ENCODE data around the gene SURF2. TPM values are rescaled to one million over a fixed set of nuclear protein-coding genes. Genes with fewer than 3 reads are reported as not detected.
"Not testable (repeated sequence)": the region's sequence is repeated elsewhere in the genome, so short reads cannot be mapped to it uniquely, and the experiment has no call there.

Gene SURF2
- total and polyA plus RNA-seq, 8 donors, result 11.8 to 23.0 (median 16.3) TPM

- DNase-seq (no peak), ATAC-seq (no peak)
- no peaks in the 10 kb centered on the region for H3K4me1 ChIP-seq
- H3K27me3 ChIP-seq, result peaks cover 0 to 30% of the 10 kb centered on the region in 2 donors
- no peak overlapping the region for H3K4me3 ChIP-seq
- TF ChIP-seq, protein P1, sequence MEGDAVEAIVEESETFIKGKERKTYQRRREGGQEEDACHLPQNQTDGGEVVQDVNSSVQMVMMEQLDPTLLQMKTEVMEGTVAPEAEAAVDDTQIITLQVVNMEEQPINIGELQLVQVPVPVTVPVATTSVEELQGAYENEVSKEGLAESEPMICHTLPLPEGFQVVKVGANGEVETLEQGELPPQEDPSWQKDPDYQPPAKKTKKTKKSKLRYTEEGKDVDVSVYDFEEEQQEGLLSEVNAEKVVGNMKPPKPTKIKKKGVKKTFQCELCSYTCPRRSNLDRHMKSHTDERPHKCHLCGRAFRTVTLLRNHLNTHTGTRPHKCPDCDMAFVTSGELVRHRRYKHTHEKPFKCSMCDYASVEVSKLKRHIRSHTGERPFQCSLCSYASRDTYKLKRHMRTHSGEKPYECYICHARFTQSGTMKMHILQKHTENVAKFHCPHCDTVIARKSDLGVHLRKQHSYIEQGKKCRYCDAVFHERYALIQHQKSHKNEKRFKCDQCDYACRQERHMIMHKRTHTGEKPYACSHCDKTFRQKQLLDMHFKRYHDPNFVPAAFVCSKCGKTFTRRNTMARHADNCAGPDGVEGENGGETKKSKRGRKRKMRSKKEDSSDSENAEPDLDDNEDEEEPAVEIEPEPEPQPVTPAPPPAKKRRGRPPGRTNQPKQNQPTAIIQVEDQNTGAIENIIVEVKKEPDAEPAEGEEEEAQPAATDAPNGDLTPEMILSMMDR (IDR thresholded peaks at IDR 0.05), result no peak
- H3K9me3 ChIP-seq, result no peaks in the 10 kb centered on the region
- H3K36me3 ChIP-seq, result no peaks in the 10 kb centered on the region
- no peak overlapping the region for H3K27ac ChIP-seq
- intact Hi-C loops (cut with DNase I), result no loop called here
Measured at GRCh38 chr9:133390713-133391112, 34.4 kb downstream of the SURF2 start.

DNA sequence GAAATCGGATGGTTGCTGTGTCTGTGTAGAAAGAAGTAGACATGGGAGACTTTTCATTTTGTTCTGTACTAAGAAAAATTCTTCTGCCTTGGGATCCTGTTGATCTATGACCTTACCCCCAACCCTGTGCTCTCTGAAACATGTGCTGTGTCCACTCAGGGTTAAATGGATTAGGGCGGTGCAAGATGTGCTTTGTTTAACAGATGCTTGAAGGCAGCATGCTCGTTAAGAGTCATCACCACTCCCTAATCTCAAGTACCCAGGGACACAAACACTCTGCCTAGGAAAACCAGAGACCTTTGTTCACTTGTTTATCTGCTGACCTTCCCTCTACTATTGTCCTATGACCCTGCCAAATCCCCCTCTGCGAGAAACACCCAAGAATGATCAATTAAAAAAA is 35.1 kb downstream of the SURF2 start:
- H3K36me3 ChIP-seq; H3K27ac ChIP-seq; H3K4me1 ChIP-seq; DNase-seq; H3K4me3 ChIP-seq; H3K9me3 ChIP-seq; intact Hi-C loops (cut with DNase I): not testable (repeated sequence)
- peak; percentile 65 for ATAC-seq
- H3K27me3 ChIP-seq, result peaks cover 0 to 37% of the 10 kb centered on the region in 2 donors

DNA sequence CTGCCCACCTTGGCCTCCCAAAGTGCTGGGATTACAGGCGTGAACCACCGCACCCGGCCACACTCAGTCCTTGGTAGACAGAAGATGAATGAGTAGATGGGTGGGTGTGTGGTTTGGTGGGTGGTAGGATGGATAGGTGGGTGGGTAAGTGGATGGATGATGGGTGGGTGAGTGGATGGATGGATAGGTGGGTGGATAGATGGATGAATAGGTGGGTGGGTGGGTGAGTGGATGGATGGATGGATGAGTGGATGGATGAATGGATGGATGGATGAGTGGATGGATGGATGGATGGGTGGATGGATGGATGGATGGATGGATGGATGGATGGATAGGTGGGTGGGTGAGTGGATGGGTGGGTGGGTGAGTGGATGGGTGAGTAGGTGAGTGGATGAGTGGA is 36.0 kb downstream of the SURF2 start:
- H3K36me3 ChIP-seq; ATAC-seq; H3K9me3 ChIP-seq; H3K4me1 ChIP-seq; H3K27ac ChIP-seq; intact Hi-C loops (cut with DNase I); DNase-seq; H3K4me3 ChIP-seq: not testable (repeated sequence)
- H3K27me3 ChIP-seq, result peaks cover 0 to 46% of the 10 kb centered on the region in 2 donors

DNA sequence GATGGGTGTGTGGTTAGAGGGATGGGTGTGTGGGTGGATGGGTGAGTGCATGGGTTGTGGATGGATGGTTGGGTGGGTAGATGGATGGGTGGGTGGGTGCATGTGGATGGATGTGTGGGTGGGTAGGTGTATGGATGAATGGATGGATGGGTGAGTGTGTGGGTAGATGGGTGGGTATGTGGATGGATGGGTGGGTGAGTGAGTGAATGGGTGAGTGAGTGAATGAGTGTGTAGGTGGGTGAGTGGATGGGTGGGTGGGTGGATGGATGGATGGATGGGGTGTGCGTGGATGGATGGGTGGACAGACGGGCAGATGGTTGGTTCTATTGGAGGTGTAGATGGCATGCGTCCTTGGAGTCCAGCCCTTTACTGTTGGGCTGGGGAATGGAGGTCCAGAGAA is 37.0 kb downstream of the SURF2 start:
- H3K9me3 ChIP-seq, result no peaks in the 10 kb centered on the region
- DNase-seq (no peak), ATAC-seq (no peak)
- H3K27me3 ChIP-seq, result peaks cover 0 to 52% of the 10 kb centered on the region in 2 donors
- H3K4me1 ChIP-seq, result no peaks in the 10 kb centered on the region
- no peak overlapping the region for H3K27ac ChIP-seq
- H3K4me3 ChIP-seq, result no peak overlapping the region
- H3K36me3 ChIP-seq, result no peaks in the 10 kb centered on the region
- TF ChIP-seq, protein P1 (IDR thresholded peaks at IDR 0.05), result no peak
- intact Hi-C loops (cut with DNase I), result no loop called here

- Histone ChIP-seq H3K4me1 (no peaks in the 10 kb centered on the region), H3K4me3 (no peak overlapping the region), H3K27ac (no peak overlapping the region), H3K27me3 (peaks cover 0 to 52% of the 10 kb centered on the region in 2 donors), H3K36me3 (no peaks in the 10 kb centered on the region), H3K9me3 (no peaks in the 10 kb centered on the region)
- ATAC-seq (no peak), DNase-seq (peak in 1 of 4 donors; percentile 49)
- TF ChIP-seq, protein P1 (IDR thresholded peaks at IDR 0.05), result no peak
- intact Hi-C loops (cut with DNase I), result no loop called here
Measured at GRCh38 chr9:133394687-133395271, 38.4 kb downstream of the SURF2 start.

GRCh38 chr9:133396952-133397351 is 40.6 kb downstream of the SURF2 start:
- Histone ChIP-seq H3K36me3 (peaks cover 0 to 9% of the 10 kb centered on the region in 2 donors), H3K9me3 (no peaks in the 10 kb centered on the region), H3K4me1 (no peaks in the 10 kb centered on the region), H3K27ac (no peak overlapping the region), H3K27me3 (peaks cover 0 to 45% of the 10 kb centered on the region in 2 donors), H3K4me3 (no peak overlapping the region)
- DNase-seq (peak in 1 of 4 donors; percentile 70), ATAC-seq (no peak)
- intact Hi-C loops (cut with DNase I), result no loop called here
- TF ChIP-seq, protein P1 (IDR thresholded peaks at IDR 0.05), result no peak

All from left lung (tissue), 10 donors.